Natural killer cell (primary cell): Measurements from ENCODE around the gene KRT81. TPM values are rescaled to one million over a fixed set of nuclear protein-coding genes. Genes with fewer than 3 reads are reported as not detected.

ENCODE experiments used
- ATAC-seq, 3 donors: fragments of 150-1000 bp in 2 of 3; fragments of 200-7000 bp in 1 of 3; cut with Tn5 transposase; 1 replicate in 1 of 3; 2 replicates in 2 of 3; pipeline ENCODE4 v1.10.0; 2021; ENCODE audit warnings: mild to moderate bottlenecking in 2 of 3, moderate library complexity in 2 of 3
- DNase-seq, 2 donors: peaks; one replicate each; pipeline versions ENCODE4 v3.0.0 to v3.0.0-alpha.2; 2013 to 2021; ENCODE audit warnings: mixed read lengths in 1 of 2
- H3K27ac ChIP-seq: one replicate; pipeline ENCODE4 v1.5.1; 2013; ENCODE audit warnings: mild to moderate bottlenecking, low read length
- H3K27me3 ChIP-seq: one replicate; pipeline ENCODE4 v1.6.1; 2013; ENCODE audit warnings: low read length; ENCODE audit not compliant: control insufficient read depth, insufficient read depth
- H3K36me3 ChIP-seq: one replicate; pipeline ENCODE4 v1.6.1; 2013; ENCODE audit warnings: low read length; ENCODE audit not compliant: control insufficient read depth, insufficient read depth
- H3K4me1 ChIP-seq: one replicate; pipeline ENCODE4 v1.6.1; 2013; ENCODE audit warnings: low read length; ENCODE audit not compliant: control insufficient read depth, insufficient read depth
- H3K4me3 ChIP-seq: one replicate; pipeline ENCODE4 v1.5.1; 2013; ENCODE audit warnings: low read length
- H3K9me3 ChIP-seq: one replicate; pipeline ENCODE4 v1.6.1; 2013; ENCODE audit warnings: low read length; ENCODE audit not compliant: control insufficient read depth, insufficient read depth
- H3K27ac Mint-ChIP-seq, 2 donors: one replicate each; pipeline ENCODE4 v1.8.0; 2022; ENCODE audit warnings: mild to moderate bottlenecking in 2 of 2, mixed read lengths in 2 of 2, moderate library complexity in 1 of 2
- H3K27me3 Mint-ChIP-seq, 2 donors: one replicate each; pipeline ENCODE4 v1.8.0; 2022; ENCODE audit warnings: low read depth in 2 of 2, mixed read lengths in 2 of 2
- H3K36me3 Mint-ChIP-seq: one replicate; pipeline ENCODE4 v1.8.0; 2022; ENCODE audit warnings: mixed read lengths
- H3K4me1 Mint-ChIP-seq, 2 donors: one replicate each; pipeline ENCODE4 v1.8.0; 2022; ENCODE audit warnings: mixed read lengths in 2 of 2
- H3K4me3 Mint-ChIP-seq: one replicate; pipeline ENCODE4 v1.8.0; 2022; ENCODE audit warnings: mild to moderate bottlenecking, moderate library complexity, mixed read lengths
- H3K9me3 Mint-ChIP-seq, 2 donors: one replicate each; pipeline ENCODE4 v1.8.0; 2022; ENCODE audit warnings: mixed read lengths in 2 of 2
- CTCF ChIP-seq: fragments of 200-600 bp; IDR thresholded peaks from one replicate; pipeline ENCODE4 v1.8.0; 2022; ENCODE audit warnings: antibody characterized with exemption
- WGBS: methylation state at CpG from one replicate; pipeline ENCODE4 v1.1.7; 2013; ENCODE audit warnings: missing lambda C conversion rate; ENCODE audit not compliant: insufficient coverage; 5-methylcytosine and 5-hydroxymethylcytosine counted together
- intact Hi-C: fragments of 100-400 bp; cut with micrococcal nuclease; formaldehyde crosslinking; loops from one replicate; pipeline ENCODE4 v1.14.2; 2022
- total RNA-seq, 4 donors: library from RNA; stranded (reverse); fragments of 120-200 nt in 1 of 4; gene quantifications; one replicate each; pipeline versions ENCODE4 v1.2.3 to v1.2.4, GENCODE V29; 2013 to 2022

The KRT81 gene
- total RNA-seq, 3 donors from 2014 or later (not counting 1 experiment from before 2014, with no cell fraction given) = 0.28 to 1.4 (median 1.3) TPM

DNA sequence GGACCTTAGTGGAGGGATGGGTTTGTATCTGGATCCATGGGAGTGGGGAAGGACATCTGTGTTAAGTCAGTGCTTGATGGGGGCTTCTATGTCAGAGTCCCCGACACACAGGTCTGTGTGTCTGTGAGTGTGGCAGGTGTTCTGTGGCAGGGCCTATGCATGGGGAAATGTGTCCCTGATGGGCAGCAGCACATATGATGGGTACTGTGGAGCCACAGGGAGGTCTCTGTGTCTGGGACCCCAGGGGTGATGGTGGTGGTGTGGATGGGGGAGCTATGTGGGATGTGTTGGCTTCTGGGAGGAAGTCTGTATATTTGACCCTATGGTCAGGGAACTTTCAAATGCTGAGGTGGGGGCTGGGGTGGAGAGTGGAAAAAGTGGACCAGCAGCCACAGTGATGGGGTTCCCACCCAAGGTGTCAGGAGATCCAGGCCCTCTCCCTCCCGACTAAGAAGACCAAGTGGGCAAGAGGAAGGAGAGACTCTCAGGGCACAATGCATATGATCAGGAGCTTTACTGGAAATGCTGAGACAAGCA, 41.8 kb downstream of the KRT81 start:
- DNase-seq (no peak), ATAC-seq (no peak)
- Mint-ChIP-seq H3K9me3 (no peaks in the 10 kb centered on the region), H3K27me3 (peaks cover 29 to 31% of the 10 kb centered on the region in 2 donors), H3K4me1 (peaks cover 9 to 11% of the 10 kb centered on the region in 2 donors), H3K36me3 (no peaks in the 10 kb centered on the region), H3K4me3 (no peak overlapping the region), H3K27ac (no peak overlapping the region)
- H3K9me3 ChIP-seq = no peaks in the 10 kb centered on the region
- WGBS = 85% methylated on average over 2 of the region's 2 CpGs
- H3K27me3 ChIP-seq = peaks cover 16% of the 10 kb centered on the region
- H3K4me1 ChIP-seq = peaks cover 1% of the 10 kb centered on the region
- intact Hi-C loops = no loop called here
- TF ChIP-seq CTCF = no peak
- no peak overlapping the region for H3K27ac ChIP-seq
- no peak overlapping the region for H3K4me3 ChIP-seq
- H3K36me3 ChIP-seq = no peaks in the 10 kb centered on the region

DNA sequence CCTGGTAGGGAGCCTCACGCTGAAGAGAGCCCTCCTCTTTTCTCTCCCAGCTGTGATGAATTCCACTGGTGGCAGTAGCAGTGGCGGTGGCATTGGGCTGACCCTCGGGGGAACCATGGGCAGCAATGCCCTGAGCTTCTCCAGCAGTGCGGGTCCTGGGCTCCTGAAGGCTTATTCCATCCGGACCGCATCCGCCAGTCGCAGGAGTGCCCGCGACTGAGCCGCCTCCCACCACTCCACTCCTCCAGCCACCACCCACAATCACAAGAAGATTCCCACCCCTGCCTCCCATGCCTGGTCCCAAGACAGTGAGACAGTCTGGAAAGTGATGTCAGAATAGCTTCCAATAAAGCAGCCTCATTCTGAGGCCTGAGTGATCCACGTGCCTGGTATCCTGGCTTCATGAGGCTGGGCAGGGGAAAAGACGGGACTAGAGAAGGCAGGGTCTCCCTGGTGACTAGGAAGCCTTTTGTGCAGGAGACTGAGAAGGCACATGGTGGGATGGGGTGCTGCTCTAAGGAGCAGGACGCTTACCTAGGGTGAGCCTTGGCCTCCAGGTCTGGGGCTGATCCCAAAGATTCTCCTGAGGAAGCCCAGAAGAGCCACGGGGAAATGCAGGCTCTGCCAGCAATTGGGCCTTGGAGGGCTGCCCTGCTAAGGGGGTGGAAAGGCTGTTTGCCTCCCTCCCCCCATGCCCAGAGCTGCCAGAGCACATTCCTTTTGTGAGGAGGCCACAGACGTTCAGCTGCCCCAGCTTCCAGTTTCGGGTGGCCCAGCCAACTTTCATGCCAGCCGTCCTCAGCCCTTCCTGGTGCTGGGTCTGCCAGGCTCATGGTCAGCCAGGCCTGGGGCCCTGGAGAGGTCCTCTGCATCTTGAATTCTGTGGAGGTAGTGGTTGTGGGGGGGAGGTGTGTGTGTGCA, 42.5 kb downstream of the KRT81 start:
- H3K4me3 Mint-ChIP-seq = no peak overlapping the region
- Histone ChIP-seq H3K9me3 (no peaks in the 10 kb centered on the region), H3K27me3 (peaks cover 11% of the 10 kb centered on the region), H3K36me3 (no peaks in the 10 kb centered on the region), H3K4me1 (peaks cover 9% of the 10 kb centered on the region), H3K4me3 (no peak overlapping the region), H3K27ac (no peak overlapping the region)
- intact Hi-C loops = no loop called here
- H3K27ac Mint-ChIP-seq = no peak overlapping the region
- no peak for TF ChIP-seq CTCF
- peaks cover 29 to 31% of the 10 kb centered on the region in 2 donors for H3K27me3 Mint-ChIP-seq
- ATAC-seq (no peak), DNase-seq (no peak)
- peaks cover 17 to 19% of the 10 kb centered on the region in 2 donors for H3K4me1 Mint-ChIP-seq
- no peaks in the 10 kb centered on the region for H3K36me3 Mint-ChIP-seq
- WGBS = 90% methylated on average over 18 of the region's 18 CpGs
- no peaks in the 10 kb centered on the region for H3K9me3 Mint-ChIP-seq

GRCh38 chr12:52247622-52248540, 43.5 kb downstream of the KRT81 start:
- peaks cover 17% of the 10 kb centered on the region for H3K4me1 ChIP-seq
- no peak for DNase-seq
- H3K4me3 ChIP-seq = no peak overlapping the region
- H3K9me3 ChIP-seq = no peaks in the 10 kb centered on the region
- Mint-ChIP-seq H3K4me3 (no peak overlapping the region), H3K27ac (peak overlapping the region in 1 of 2 donors; percentile 63), H3K36me3 (no peaks in the 10 kb centered on the region), H3K9me3 (no peaks in the 10 kb centered on the region), H3K4me1 (peaks cover 22 to 23% of the 10 kb centered on the region in 2 donors), H3K27me3 (peaks cover 28 to 31% of the 10 kb centered on the region in 2 donors)
- intact Hi-C loops = no loop called here
- 95% methylated on average over 10 of the region's 10 CpGs for WGBS
- H3K27ac ChIP-seq = no peak overlapping the region
- ATAC-seq = no peak
- no peaks in the 10 kb centered on the region for H3K36me3 ChIP-seq
- TF ChIP-seq CTCF = no peak
- H3K27me3 ChIP-seq = peaks cover 11% of the 10 kb centered on the region
